K562 (cell line): ENCODE data around the gene DBF4B. TPM values are rescaled to one million over a fixed set of nuclear protein-coding genes. Genes with fewer than 3 reads are reported as not detected.
A peak's percentile ranks its signal among the peaks of the same experiment; 100 is the strongest.

Experiments used
- ARID1B ChIP-seq: fragments of 450-650 bp; IDR thresholded peaks from 2 replicates; pipeline ENCODE4 v1.6.1; 2016; ENCODE audit warnings: antibody characterized with exemption, mild to moderate bottlenecking, inconsistent platforms
- ARID3A ChIP-seq: IDR thresholded peaks from 2 replicates; pipeline ENCODE4 v1.6.1; 2012; ENCODE audit warnings: low read depth, low read length, improper control_type of control experiment, borderline replicate concordance
- ARID3B ChIP-seq: fragments of 250-450 bp; sonication (Bioruptor Pico); IDR thresholded peaks from 2 replicates; pipeline ENCODE4 v1.4.0; 2020; ENCODE audit warnings: borderline replicate concordance
- C11orf30 ChIP-seq: fragments of 450-650 bp; IDR thresholded peaks from 2 replicates; pipeline ENCODE4 v1.6.1; 2016; ENCODE audit warnings: low read depth, mild to moderate bottlenecking
- CBFA2T3 ChIP-seq: fragments of 450-650 bp; IDR thresholded peaks from 2 replicates; pipeline ENCODE4 v1.6.1; 2017
- DACH1 ChIP-seq: fragments of 450-650 bp; IDR thresholded peaks from 2 replicates; pipeline ENCODE4 v1.6.1; 2018; ENCODE audit not compliant: partially characterized antibody
- DPF2 ChIP-seq: fragments of 450-650 bp; IDR thresholded peaks from 2 replicates; pipeline ENCODE4 v1.6.1; 2016
- E2F5 ChIP-seq: sonication (generic); formaldehyde crosslinking; IDR thresholded peaks from 2 replicates; pipeline ENCODE4 v1.8.0; 2022; ENCODE audit warnings: mild to moderate bottlenecking, missing genetic modification reagents
- EHMT2 ChIP-seq: fragments of 450-650 bp; IDR thresholded peaks from 2 replicates; pipeline ENCODE4 v1.6.1; 2018; ENCODE audit warnings: antibody characterized with exemption
- HLTF ChIP-seq: fragments of 450-650 bp; IDR thresholded peaks from 2 replicates; pipeline ENCODE4 v1.6.1; 2016
- JUN ChIP-seq, 2 experiments: sonication (generic) in 1 of 2; formaldehyde crosslinking in 1 of 2; IDR thresholded peaks; 2 replicates each; pipeline versions ENCODE4 v1.6.1 to v1.8.0; 2012 to 2022; ENCODE audit warnings: borderline replicate concordance in 2 of 2, mild to moderate bottlenecking in 2 of 2, improper control_type of control experiment in 1 of 2, low read depth in 1 of 2, low read length in 1 of 2, missing genetic modification reagents in 1 of 2
- JUND ChIP-seq, 2 experiments: IDR thresholded peaks; 2 replicates in 1 of 2; 3 replicates in 1 of 2; pipeline ENCODE4 v1.6.1; 2011; ENCODE audit warnings: borderline replicate concordance in 2 of 2, low read depth in 2 of 2, low read length in 2 of 2, improper control_type of control experiment in 1 of 2, missing biosample characterization in 1 of 2, missing genetic modification characterization in 1 of 2, missing genetic modification reagents in 1 of 2
- NFE2 ChIP-seq: IDR thresholded peaks from 2 replicates; pipeline ENCODE4 v1.6.1; 2014; ENCODE audit warnings: antibody characterized with exemption, low read depth
- PRDM10 ChIP-seq: fragments of 450-650 bp; IDR thresholded peaks from 2 replicates; pipeline ENCODE4 v1.6.1; 2018; ENCODE audit not compliant: partially characterized antibody
- SMARCA4 ChIP-seq: fragments of 450-650 bp; IDR thresholded peaks from 2 replicates; pipeline ENCODE4 v1.6.1; 2016
- SMARCE1 ChIP-seq: fragments of 450-650 bp; IDR thresholded peaks from 2 replicates; pipeline ENCODE4 v1.7.1; 2016; ENCODE audit warnings: mild to moderate bottlenecking
- ZNF282 ChIP-seq: sonication (generic); formaldehyde crosslinking; IDR thresholded peaks from 2 replicates; pipeline ENCODE4 v1.8.1; 2023; ENCODE audit warnings: missing genetic modification reagents
- ZNF384 ChIP-seq: IDR thresholded peaks from 2 replicates; pipeline ENCODE4 v1.6.1; 2012; ENCODE audit warnings: low read depth, low read length, improper control_type of control experiment
- polyA plus RNA-seq, 8 experiments: library from polyadenylated mRNA; depleted of rRNA in 4 of 8; stranded (reverse) in 5 of 8; unstranded in 3 of 8; fragments of >200 nt; fragmentation: Nextera tagmentation in 2 of 8; fragmentation: Illumina TruSeq in 1 of 8; extraction: Ambion mirVana in 2 of 8; extraction: Trizol in 1 of 8; gene quantifications; 2 replicates each; pipeline versions ENCODE4 v1.2.1 to v1.2.3, GENCODE V29; 2011 to 2014; ENCODE audit warnings: inconsistent platforms in 1 of 8, missing spikeins in 1 of 8
- total RNA-seq, 7 experiments: library from RNA; depleted of rRNA in 6 of 7; stranded (reverse); fragments of >200 nt in 6 of 7; fragmentation: Illumina TruSeq in 2 of 7; extraction: Trizol in 2 of 7; gene quantifications; 2 replicates each; pipeline versions ENCODE4 v1.2.1 to v1.2.3, GENCODE V29; 2011 to 2021; ENCODE audit warnings: low replicate concordance in 1 of 7

The DBF4B gene
- total and polyA plus RNA-seq, 9 of the 15 experiments (the other 6 are each of a cell fraction or from before 2014, with no cell fraction given), result 2.5 to 26.9 (median 14.6) TPM

DNA sequence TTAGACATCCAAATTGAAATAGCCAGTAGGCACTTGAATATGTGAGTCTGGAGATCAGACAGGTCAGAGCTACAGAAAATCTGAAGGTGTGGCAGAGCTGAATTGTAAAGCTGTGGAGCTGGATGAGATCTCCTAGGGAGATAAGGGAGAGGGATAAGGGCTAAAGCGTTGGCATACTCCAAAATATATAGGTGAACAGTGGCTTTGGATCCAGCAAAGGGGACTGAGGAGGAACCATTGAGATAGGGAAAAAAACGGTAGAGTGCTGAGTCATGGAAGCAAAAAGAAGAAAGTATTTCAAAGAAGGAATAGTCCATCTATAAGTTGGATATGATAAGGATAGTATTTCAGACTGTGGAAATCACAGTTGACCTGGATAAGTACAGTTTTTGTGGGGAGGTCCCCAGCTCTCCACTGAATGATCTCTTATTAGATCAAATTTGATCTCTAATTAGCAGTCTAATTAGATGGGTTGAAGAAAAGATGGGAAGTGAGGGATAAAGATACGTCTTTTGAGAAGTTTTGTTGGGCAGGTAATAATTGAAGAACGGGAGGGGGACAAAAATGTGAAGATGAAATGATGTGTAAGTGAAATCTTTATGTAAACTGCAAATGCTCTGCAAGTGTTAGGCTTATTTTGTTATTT is 587 bp upstream of the DBF4B start (continued):
- TF ChIP-seq JUN (IDR thresholded peaks at IDR 0.05; ENCODE audit: borderline replicate concordance, low read depth, low read length) (no peak), JUN (CRISPR knock-in tag; IDR thresholded peaks at IDR 0.05; ENCODE audit: borderline replicate concordance) (no peak), E2F5 (CRISPR knock-in tag) (no peak), ARID1B (peak; percentile 48; the same call in 1 of the 2 replicates), C11orf30 (peak; percentile 95), CBFA2T3 (0 out of 2 replicates have a peak, but pooled peaks have one; percentile 21), ZNF282 (CRISPR knock-in tag) (no peak), ARID3B (no peak), DPF2 (peak; percentile 65), SMARCA4 (peak; percentile 33), PRDM10 (peak; percentile 87), ARID3A (no peak), NFE2 (peak; percentile 93), JUND (IDR thresholded peaks at IDR 0.05; ENCODE audit: borderline replicate concordance, low read depth, low read length) (no peak), JUND (tag; IDR thresholded peaks at IDR 0.05; ENCODE audit: borderline replicate concordance, low read depth, low read length) (no peak), EHMT2 (peak; percentile 16; the same call in 1 of the 2 replicates), DACH1 (peak; percentile 39), ZNF384 (0 out of 2 replicates have a peak, but pooled peaks have one; percentile 17), HLTF (0 out of 2 replicates have a peak, but pooled peaks have one; percentile 22), SMARCE1 (peak; percentile 37; the same call in 1 of the 2 replicates)
